Thyroid gland (tissue), 4 donors: ENCODE data around the gene DNAJC12.

Experiments used
- POLR2A ChIP-seq, 2 donors: fragments of 450-650 bp; IDR thresholded peaks; one replicate each; pipeline ENCODE4 v1.6.1; 2017; ENCODE audit warnings: antibody characterized with exemption in 2 of 2, mild to moderate bottlenecking in 2 of 2, moderate library complexity in 1 of 2
- TF ChIP-seq, protein P1 (sequence below), 6 experiments: fragments of 200-600 bp in 3 of 6; fragments of 450-650 bp in 3 of 6; sonication (generic) in 3 of 6; IDR thresholded peaks; one replicate each; pipeline ENCODE4 v1.5.1; 2016 to 2019; ENCODE audit warnings: antibody characterized with exemption in 6 of 6, mild to moderate bottlenecking in 2 of 6, inconsistent platforms in 1 of 6, moderate library complexity in 1 of 6

DNA sequence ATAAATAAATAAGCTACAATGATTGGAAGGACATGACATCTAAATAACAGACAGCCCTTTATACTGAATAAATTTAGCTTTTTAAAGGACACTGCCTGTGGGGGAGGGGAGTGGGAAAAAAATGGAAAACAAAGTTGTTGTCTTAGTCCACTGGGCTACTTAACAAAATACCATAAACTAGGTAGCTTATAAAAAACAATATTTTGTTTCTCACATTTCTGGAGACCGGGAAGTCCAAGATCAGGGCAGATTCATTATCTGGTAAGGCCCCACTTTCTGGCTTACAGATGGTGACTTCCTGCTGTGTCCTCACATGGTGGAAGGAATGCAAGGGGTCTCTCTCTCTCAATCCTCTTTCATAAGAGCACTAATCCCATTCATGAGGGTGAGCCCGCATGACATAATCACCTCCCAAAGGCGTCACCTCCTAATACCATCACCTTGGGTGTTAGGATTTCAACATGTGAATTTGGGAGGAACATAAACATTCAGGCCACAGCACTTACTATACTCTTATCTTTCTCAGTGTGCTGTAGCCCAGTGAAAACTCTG is 43.0 kb downstream of the DNAJC12 start:
- no peak for TF ChIP-seq POLR2A (IDR thresholded peaks at IDR 0.05)
- TF ChIP-seq, protein P1, sequence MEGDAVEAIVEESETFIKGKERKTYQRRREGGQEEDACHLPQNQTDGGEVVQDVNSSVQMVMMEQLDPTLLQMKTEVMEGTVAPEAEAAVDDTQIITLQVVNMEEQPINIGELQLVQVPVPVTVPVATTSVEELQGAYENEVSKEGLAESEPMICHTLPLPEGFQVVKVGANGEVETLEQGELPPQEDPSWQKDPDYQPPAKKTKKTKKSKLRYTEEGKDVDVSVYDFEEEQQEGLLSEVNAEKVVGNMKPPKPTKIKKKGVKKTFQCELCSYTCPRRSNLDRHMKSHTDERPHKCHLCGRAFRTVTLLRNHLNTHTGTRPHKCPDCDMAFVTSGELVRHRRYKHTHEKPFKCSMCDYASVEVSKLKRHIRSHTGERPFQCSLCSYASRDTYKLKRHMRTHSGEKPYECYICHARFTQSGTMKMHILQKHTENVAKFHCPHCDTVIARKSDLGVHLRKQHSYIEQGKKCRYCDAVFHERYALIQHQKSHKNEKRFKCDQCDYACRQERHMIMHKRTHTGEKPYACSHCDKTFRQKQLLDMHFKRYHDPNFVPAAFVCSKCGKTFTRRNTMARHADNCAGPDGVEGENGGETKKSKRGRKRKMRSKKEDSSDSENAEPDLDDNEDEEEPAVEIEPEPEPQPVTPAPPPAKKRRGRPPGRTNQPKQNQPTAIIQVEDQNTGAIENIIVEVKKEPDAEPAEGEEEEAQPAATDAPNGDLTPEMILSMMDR (IDR thresholded peaks at IDR 0.05): no peak
